AG09319 (cell line): ENCODE measurements around the gene OTOP2.

Experiments used
- DNase-seq: peaks from one replicate; pipeline ENCODE4 v3.0.0-alpha.2; 2010; ENCODE audit warnings: low read depth; ENCODE audit errors: extremely low read depth
- CTCF ChIP-seq: IDR thresholded peaks from 2 replicates; pipeline ENCODE4 v1.5.1; 2011; ENCODE audit warnings: low read depth, mild to moderate bottlenecking, inconsistent platforms, low read length, moderate library complexity

OTOP2 gene

GRCh38 chr17:74951680-74952421 lies 27.8 kb downstream of the OTOP2 start:
- no peak for DNase-seq
- TF ChIP-seq CTCF, result no peak

GRCh38 chr17:74952431-74953133 lies 28.5 kb downstream of the OTOP2 start:
- DNase-seq, result no peak
- no peak for TF ChIP-seq CTCF

- TF ChIP-seq CTCF, result no peak
- DNase-seq, result no peak
These were observed 29.1 kb downstream of the OTOP2 start for GRCh38 chr17:74953134-74953687.

DNA sequence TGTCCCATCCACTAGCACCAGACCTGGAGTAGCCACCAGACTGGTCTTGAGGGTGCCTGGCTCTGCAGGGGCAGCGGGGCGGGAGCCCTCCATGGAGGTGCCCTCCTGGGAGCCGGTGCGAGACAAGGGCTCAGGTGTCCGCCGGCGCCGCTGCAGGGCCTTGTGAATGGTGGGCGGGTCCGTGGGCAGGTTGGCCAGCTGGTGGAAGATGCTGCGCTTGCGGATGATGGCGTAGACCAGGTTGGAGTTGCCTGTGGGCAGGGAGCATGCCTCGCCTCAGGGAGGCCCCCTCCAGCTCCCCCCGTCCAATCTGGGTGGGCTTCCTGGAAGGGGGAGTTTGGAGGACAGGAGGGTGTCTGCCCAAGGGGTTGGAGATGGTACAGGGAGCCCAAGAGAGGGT lies 30.0 kb downstream of the OTOP2 start:
- TF ChIP-seq CTCF, result no peak
- DNase-seq, result no peak

DNA sequence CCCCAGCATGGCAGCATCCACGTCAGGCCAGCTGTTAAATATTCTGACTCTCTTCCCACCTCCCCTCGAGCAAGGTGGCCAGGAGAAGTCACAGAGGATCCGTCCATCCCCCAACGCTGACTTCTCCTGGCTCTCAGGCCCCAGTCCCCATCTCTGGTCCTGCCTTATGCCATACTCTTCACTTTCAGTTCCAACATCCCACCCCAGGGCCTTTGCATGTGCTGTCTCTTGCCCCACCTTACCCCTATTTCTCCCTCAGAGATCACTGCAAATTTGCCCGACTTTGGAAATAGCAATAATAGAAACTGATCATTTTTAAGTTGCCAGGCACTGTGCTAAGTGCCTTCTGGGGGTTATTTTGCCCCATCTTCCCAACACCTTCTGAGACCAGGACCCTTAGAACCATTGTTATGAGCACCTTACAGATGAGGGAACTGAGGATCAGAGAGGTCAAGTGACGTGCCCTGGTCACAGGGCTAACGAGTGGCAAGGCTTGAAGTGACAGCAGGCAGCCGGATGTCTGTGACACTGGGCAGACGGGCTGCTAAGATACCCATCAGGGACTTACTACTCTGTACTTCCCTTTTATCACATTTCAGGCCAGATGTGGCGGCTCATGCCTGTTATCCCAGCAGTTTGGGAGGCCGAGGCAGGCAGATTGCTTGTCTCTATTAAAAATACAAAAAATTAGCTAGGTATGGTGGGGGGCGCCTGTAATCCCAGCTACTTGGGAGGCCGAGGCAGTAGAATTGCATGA lies 30.8 kb downstream of the OTOP2 start:
- TF ChIP-seq CTCF, result no peak
- no peak for DNase-seq

DNA sequence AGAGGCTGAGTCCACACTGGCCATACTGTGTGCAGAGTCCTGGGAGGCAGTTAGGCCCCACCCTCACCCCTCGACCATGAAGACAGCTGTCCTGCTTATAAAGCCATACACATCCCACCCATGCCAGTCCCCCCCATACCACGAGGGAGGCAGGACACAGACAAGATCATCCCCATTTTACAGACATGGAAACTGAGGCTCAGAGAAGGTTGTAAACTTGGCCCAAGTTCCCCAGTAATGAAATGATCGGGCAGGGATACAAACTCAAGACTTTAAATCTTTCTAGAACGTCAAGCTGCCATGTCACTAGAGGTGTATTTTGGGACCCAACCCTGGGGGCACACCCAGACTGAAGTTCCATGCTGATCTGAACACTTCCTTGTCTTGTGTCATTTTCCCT lies 32.0 kb downstream of the OTOP2 start:
- TF ChIP-seq CTCF, result no peak
- DNase-seq, result no peak
